BLaER1 (cell line): ENCODE measurements around the gene APOL6.
A peak's percentile ranks its signal among the peaks of the same experiment; 100 is the strongest.

Experiments
- H3K27ac ChIP-seq: shearing (Covaris generic); formaldehyde crosslinking; 2 replicates; pipeline ENCODE4 v1.8.1; 2022
- H3K27me3 ChIP-seq: shearing (Covaris generic); formaldehyde crosslinking; 2 replicates; pipeline ENCODE4 v1.8.1; 2022
- H3K36me3 ChIP-seq: shearing (Covaris generic); formaldehyde crosslinking; 2 replicates; pipeline ENCODE4 v1.8.1; 2022
- H3K4me1 ChIP-seq: shearing (Covaris generic); formaldehyde crosslinking; 2 replicates; pipeline ENCODE4 v1.8.1; 2022
- H3K4me2 ChIP-seq: shearing (Covaris generic); formaldehyde crosslinking; 2 replicates; pipeline ENCODE4 v1.8.1; 2022
- H3K4me3 ChIP-seq: shearing (Covaris generic); formaldehyde crosslinking; 2 replicates; pipeline ENCODE4 v1.8.1; 2022
- H3K9ac ChIP-seq: shearing (Covaris generic); formaldehyde crosslinking; 2 replicates; pipeline ENCODE4 v1.8.1; 2022
- H3K9me3 ChIP-seq: shearing (Covaris generic); formaldehyde crosslinking; 2 replicates; pipeline ENCODE4 v1.8.1; 2022
- H4K20me1 ChIP-seq: shearing (Covaris generic); formaldehyde crosslinking; 2 replicates; pipeline ENCODE4 v1.8.1; 2022
- Cebpa-rat ChIP-seq: shearing (Covaris generic); IDR thresholded peaks from 2 replicates; pipeline ENCODE4 v1.8.1; 2022

APOL6 gene

GRCh38 chr22:35637254-35637653 lies 11.0 kb upstream of the APOL6 start:
- no peak overlapping the region for H3K4me3 ChIP-seq
- no peaks in the 10 kb centered on the region for H3K36me3 ChIP-seq
- H3K9me3 ChIP-seq = no peaks in the 10 kb centered on the region
- no peak overlapping the region for H3K4me2 ChIP-seq
- no peak overlapping the region for H3K9ac ChIP-seq
- no peak for TF ChIP-seq Cebpa-rat
- peaks cover 5% of the 10 kb centered on the region; the same call in 1 of the 2 replicates for H3K4me1 ChIP-seq
- no peaks in the 10 kb centered on the region for H3K27me3 ChIP-seq
- H3K27ac ChIP-seq = no peak overlapping the region
- H4K20me1 ChIP-seq = no peaks in the 10 kb centered on the region

- H3K27ac ChIP-seq = no peak overlapping the region
- no peak overlapping the region for H3K9ac ChIP-seq
- no peak overlapping the region for H3K4me2 ChIP-seq
- H3K4me3 ChIP-seq = no peak overlapping the region
- no peaks in the 10 kb centered on the region for H3K36me3 ChIP-seq
- no peaks in the 10 kb centered on the region for H3K9me3 ChIP-seq
- peaks cover 5% of the 10 kb centered on the region; the same call in 1 of the 2 replicates for H3K4me1 ChIP-seq
- no peak for TF ChIP-seq Cebpa-rat
- H4K20me1 ChIP-seq = no peaks in the 10 kb centered on the region
- no peaks in the 10 kb centered on the region for H3K27me3 ChIP-seq
These were observed 10.2 kb upstream of the APOL6 start for GRCh38 chr22:35638001-35638400.

- no peak for TF ChIP-seq Cebpa-rat
- Histone ChIP-seq H3K27ac (no peak overlapping the region), H3K4me2 (no peak overlapping the region)
These were observed 9.8 kb upstream of the APOL6 start for GRCh38 chr22:35638410-35638809.

GRCh38 chr22:35641494-35642120 lies 6.6 kb upstream of the APOL6 start:
- Histone ChIP-seq H3K4me1 (peaks cover 4% of the 10 kb centered on the region), H3K36me3 (no peaks in the 10 kb centered on the region)
- TF ChIP-seq Cebpa-rat = no peak

More at GRCh38 chr22:35638410-35638809, 9.8 kb upstream of the APOL6 start:
- Histone ChIP-seq H3K4me3 (no peak overlapping the region), H3K36me3 (no peaks in the 10 kb centered on the region), H3K27me3 (no peaks in the 10 kb centered on the region), H3K9me3 (no peaks in the 10 kb centered on the region), H3K9ac (no peak overlapping the region), H4K20me1 (no peaks in the 10 kb centered on the region), H3K4me1 (peaks cover 5% of the 10 kb centered on the region; the same call in 1 of the 2 replicates)

GRCh38 chr22:35642305-35642741 lies 5.9 kb upstream of the APOL6 start:
- TF ChIP-seq Cebpa-rat = no peak
- Histone ChIP-seq H3K9me3 (no peaks in the 10 kb centered on the region), H4K20me1 (no peaks in the 10 kb centered on the region), H3K27ac (no peak overlapping the region), H3K36me3 (no peaks in the 10 kb centered on the region), H3K4me3 (no peak overlapping the region), H3K4me1 (peaks cover 11% of the 10 kb centered on the region), H3K9ac (no peak overlapping the region), H3K4me2 (no peak overlapping the region), H3K27me3 (no peaks in the 10 kb centered on the region)

More at GRCh38 chr22:35641494-35642120, 6.6 kb upstream of the APOL6 start:
- Histone ChIP-seq H3K9me3 (no peaks in the 10 kb centered on the region), H4K20me1 (no peaks in the 10 kb centered on the region), H3K4me3 (no peak overlapping the region), H3K27ac (no peak overlapping the region), H3K4me2 (no peak overlapping the region), H3K27me3 (no peaks in the 10 kb centered on the region), H3K9ac (no peak overlapping the region)

GRCh38 chr22:35643991-35644390 lies 4.3 kb upstream of the APOL6 start:
- H3K4me3 ChIP-seq = no peak overlapping the region
- H3K9me3 ChIP-seq = no peaks in the 10 kb centered on the region
- no peak overlapping the region for H3K27ac ChIP-seq
- H3K4me2 ChIP-seq = no peak overlapping the region
- H3K4me1 ChIP-seq = peaks cover 23% of the 10 kb centered on the region
- H4K20me1 ChIP-seq = no peaks in the 10 kb centered on the region
- no peak for TF ChIP-seq Cebpa-rat
- no peak overlapping the region for H3K9ac ChIP-seq
- no peaks in the 10 kb centered on the region for H3K27me3 ChIP-seq
- no peaks in the 10 kb centered on the region for H3K36me3 ChIP-seq

- TF ChIP-seq Cebpa-rat = no peak
- Histone ChIP-seq H3K4me3 (no peak overlapping the region), H3K36me3 (no peaks in the 10 kb centered on the region), H3K4me1 (peaks cover 34% of the 10 kb centered on the region), H3K9ac (no peak overlapping the region), H3K9me3 (peaks cover under 1% of the 10 kb centered on the region; the same call in 1 of the 2 replicates), H3K27me3 (no peaks in the 10 kb centered on the region), H3K27ac (no peak overlapping the region), H4K20me1 (no peaks in the 10 kb centered on the region), H3K4me2 (no peak overlapping the region)
These were observed 2.6 kb upstream of the APOL6 start for GRCh38 chr22:35645646-35646045.

GRCh38 chr22:35649026-35649553 lies 844 bp downstream of the APOL6 start:
- H3K9ac ChIP-seq = peak overlapping the region; percentile 81

GRCh38 chr22:35649636-35650250 lies 1.5 kb downstream of the APOL6 start:
- H4K20me1 ChIP-seq = no peaks in the 10 kb centered on the region
- no peak overlapping the region for H3K27ac ChIP-seq
- TF ChIP-seq Cebpa-rat = no peak
- H3K4me1 ChIP-seq = peaks cover 34% of the 10 kb centered on the region
- H3K27me3 ChIP-seq = no peaks in the 10 kb centered on the region
- H3K36me3 ChIP-seq = peaks cover 6% of the 10 kb centered on the region
- H3K4me3 ChIP-seq = peak overlapping the region; percentile 72; the same call in 1 of the 2 replicates
- no peak overlapping the region; the same call in 1 of the 2 replicates for H3K9ac ChIP-seq
- H3K4me2 ChIP-seq = peak overlapping the region; percentile 86
- peaks cover 9% of the 10 kb centered on the region for H3K9me3 ChIP-seq

More at GRCh38 chr22:35649026-35649553, 844 bp downstream of the APOL6 start:
- Histone ChIP-seq H3K9me3 (peaks cover 9% of the 10 kb centered on the region), H3K27me3 (no peaks in the 10 kb centered on the region), H3K4me3 (peak overlapping the region; percentile 72), H3K4me1 (peaks cover 34% of the 10 kb centered on the region), H4K20me1 (no peaks in the 10 kb centered on the region), H3K36me3 (peaks cover 6% of the 10 kb centered on the region), H3K27ac (peak overlapping the region; percentile 88), H3K4me2 (peak overlapping the region; percentile 86)
- no peak for TF ChIP-seq Cebpa-rat

- H3K36me3 ChIP-seq = peaks cover 7% of the 10 kb centered on the region
- H3K4me3 ChIP-seq = no peak overlapping the region
- no peak for TF ChIP-seq Cebpa-rat
- no peaks in the 10 kb centered on the region for H4K20me1 ChIP-seq
- peaks cover 10% of the 10 kb centered on the region for H3K9me3 ChIP-seq
- peaks cover 34% of the 10 kb centered on the region for H3K4me1 ChIP-seq
- no peak overlapping the region for H3K4me2 ChIP-seq
- no peak overlapping the region for H3K9ac ChIP-seq
- no peaks in the 10 kb centered on the region for H3K27me3 ChIP-seq
- H3K27ac ChIP-seq = no peak overlapping the region
These were observed 2.8 kb downstream of the APOL6 start for GRCh38 chr22:35651085-35651484.
